GM12865 (cell line): ENCODE data around the gene ITGB6.

Experiments
- DNase-seq: peaks from one replicate; pipeline ENCODE4 v3.0.0; 2010; ENCODE audit warnings: low read depth
- H3K4me3 ChIP-seq: 2 replicates; pipeline ENCODE4 v1.5.1; 2011; ENCODE audit warnings: mild to moderate bottlenecking, low read depth, low read length, control low read depth
- CTCF ChIP-seq: IDR thresholded peaks from 2 replicates; pipeline ENCODE4 v1.5.1; 2011; ENCODE audit warnings: low read length, control low read depth, low read depth, inconsistent platforms; ENCODE audit not compliant: insufficient read depth; ENCODE audit errors: missing control alignments

The ITGB6 gene

GRCh38 chr2:160077912-160078810, 121.9 kb downstream of the ITGB6 start:
- no peak overlapping the region for H3K4me3 ChIP-seq
- no peak for DNase-seq
- no peak for TF ChIP-seq CTCF

- no peak for DNase-seq
- H3K4me3 ChIP-seq = no peak overlapping the region
Observed at GRCh38 chr2:160076914-160077313, 123.2 kb downstream of the ITGB6 start.

GRCh38 chr2:160076241-160076640, 123.8 kb downstream of the ITGB6 start:
- no peak for DNase-seq
- H3K4me3 ChIP-seq = no peak overlapping the region
- no peak for TF ChIP-seq CTCF

More at GRCh38 chr2:160076914-160077313, 123.2 kb downstream of the ITGB6 start:
- TF ChIP-seq CTCF = no peak

- DNase-seq = no peak
- no peak overlapping the region for H3K4me3 ChIP-seq
- TF ChIP-seq CTCF = no peak
Observed at GRCh38 chr2:160075171-160075570, 124.9 kb downstream of the ITGB6 start.

- DNase-seq = no peak
- no peak overlapping the region for H3K4me3 ChIP-seq
- TF ChIP-seq CTCF = no peak
Observed at GRCh38 chr2:160073284-160073888, 126.7 kb downstream of the ITGB6 start.

- no peak overlapping the region for H3K4me3 ChIP-seq
- no peak for TF ChIP-seq CTCF
- no peak for DNase-seq
Observed at GRCh38 chr2:160068906-160069305, 131.2 kb downstream of the ITGB6 start.
